ENCODE data around the gene AMH.
"Not testable (repeated sequence)": the region's sequence is repeated elsewhere in the genome, so short reads cannot be mapped to it uniquely, and the experiment has no call there.

AMH gene

DNA sequence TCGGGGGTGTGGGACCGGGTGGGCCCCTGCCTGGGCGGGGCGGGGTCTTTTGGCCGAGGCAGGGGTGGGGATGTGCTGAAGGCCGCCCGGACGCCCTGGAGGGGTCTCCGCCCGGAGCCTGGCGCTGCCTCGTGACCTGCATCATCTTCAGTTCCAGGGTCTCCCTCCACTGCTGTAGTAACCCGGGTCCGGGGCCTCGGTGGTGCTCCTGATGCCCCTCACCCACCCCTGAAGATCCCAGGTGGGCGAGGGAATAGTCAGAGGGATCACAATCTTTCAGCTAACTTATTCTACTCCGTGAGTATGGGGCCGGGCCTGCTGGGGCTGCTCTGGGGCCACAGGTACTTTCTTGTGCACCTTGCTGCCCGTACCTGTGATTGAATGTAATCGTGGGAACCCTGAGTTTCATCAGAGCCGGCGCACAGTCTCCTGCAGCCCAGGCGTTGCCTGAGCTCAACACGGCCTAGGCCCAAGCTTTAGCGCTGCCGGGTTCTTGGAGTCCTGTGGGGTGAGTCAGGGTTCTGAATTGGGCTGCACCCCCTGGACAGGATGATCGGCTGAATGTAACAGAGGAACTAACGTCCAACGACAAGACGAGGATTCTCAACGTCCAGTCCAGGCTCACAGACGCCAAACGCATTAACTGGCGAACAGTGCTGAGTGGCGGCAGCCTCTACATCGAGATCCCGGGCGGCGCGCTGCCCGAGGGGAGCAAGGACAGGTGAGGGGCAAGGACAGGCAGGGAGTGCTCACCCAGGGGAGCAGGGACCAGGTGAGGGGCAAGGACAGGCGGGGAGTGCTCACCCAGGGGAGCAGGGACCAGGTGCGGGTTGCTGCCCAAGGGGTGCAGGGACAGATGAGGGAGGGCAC, 22.3 kb downstream of the AMH start:
- DNase-seq = peak; percentile 39

DNA sequence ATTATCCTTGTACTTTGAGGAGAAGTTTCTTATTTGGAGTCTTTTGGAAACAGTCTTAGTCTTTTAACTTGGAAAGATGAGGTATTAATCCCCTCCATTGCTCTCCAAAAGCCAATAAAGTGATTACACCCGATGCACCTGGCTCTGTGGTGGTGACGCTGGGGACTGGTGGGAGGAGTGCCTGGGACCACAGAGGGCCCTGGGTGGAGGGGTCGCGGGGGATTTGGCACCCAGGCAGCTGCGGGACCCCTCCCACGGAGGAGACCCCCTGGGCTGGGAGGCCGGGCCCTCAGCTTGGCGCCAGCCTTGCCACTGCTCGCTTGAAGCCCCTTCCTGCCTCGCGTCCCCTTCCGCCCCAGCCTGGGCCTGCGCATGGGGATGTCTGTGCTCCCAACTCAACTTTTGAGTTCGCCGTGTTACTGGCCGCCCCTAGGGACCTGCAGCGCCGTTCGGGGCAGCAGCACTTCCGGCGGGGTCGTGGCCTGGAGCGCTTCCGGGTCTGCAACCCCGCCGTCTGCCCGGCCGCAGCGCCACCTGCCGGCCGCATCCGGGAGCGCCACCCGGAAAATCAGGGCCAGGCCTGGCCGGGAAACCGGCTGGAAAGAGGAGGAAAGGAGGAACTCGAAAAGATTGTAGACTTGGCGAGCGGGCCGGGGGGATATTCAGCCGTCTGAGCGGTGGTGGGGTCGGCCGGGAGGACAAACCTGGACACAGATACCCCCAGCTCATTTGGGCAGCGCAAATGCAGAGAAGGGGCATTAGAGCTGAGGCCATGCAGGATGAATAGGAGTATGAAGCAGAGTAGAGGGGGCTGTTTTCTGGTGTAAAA, 24.4 kb downstream of the AMH start:
- peak; percentile 87 for DNase-seq

DNA sequence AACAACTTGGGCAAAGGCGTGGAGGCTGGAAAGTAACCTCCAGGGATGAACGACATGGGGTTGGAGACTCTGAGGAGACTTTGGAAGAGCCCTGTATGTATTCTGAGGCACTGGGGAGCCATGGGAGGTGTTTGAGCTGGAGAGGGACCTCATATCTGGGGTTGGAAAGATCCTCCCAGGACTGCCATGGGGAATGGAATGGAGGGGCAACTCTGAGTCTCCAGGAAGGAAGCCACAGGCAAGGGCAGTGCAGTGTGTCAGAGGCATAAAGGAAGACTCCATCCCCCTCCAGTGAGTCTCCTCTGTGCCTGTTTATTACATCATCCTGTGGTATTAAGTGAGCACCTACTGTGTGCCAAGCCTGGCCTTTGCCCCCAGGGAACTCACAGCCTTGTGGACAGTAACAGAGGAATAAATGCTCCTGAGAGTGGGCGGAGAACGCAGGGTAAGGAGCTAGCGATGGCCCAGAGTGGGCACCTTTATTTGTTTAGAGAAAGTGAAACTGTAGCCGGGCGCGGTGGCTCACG, 25.1 kb downstream of the AMH start:
- no peak for DNase-seq

DNA sequence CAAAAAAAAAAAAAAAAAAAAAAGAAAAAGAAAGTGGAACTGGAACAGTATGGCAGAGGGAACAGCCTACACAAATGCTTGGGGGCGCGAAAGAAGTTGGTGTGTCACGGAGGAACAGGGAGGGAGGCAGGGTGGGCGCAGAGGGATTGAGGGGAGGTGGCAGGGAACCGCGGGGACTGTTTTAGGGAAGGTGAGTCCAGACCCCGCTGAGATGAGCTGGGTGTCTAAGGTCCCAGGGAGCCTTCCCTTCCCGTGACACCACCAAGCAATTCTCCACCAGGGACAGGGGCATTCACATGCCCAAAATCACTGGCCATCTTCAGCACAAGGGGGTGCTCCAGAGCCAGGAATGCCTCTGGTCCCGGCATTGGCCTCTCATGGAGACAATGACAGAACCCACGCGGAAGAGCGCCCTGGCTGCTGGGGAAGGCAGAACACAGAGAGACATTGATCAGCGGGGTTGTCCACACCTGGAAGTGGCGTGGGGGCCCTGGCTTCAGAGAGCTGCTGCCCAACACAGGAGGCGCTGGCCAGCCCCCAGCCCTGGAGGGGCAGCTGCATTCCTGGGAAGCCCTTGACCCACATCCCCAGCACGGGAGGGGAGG, 25.9 kb downstream of the AMH start:
- DNase-seq = peak; percentile 53

DNA sequence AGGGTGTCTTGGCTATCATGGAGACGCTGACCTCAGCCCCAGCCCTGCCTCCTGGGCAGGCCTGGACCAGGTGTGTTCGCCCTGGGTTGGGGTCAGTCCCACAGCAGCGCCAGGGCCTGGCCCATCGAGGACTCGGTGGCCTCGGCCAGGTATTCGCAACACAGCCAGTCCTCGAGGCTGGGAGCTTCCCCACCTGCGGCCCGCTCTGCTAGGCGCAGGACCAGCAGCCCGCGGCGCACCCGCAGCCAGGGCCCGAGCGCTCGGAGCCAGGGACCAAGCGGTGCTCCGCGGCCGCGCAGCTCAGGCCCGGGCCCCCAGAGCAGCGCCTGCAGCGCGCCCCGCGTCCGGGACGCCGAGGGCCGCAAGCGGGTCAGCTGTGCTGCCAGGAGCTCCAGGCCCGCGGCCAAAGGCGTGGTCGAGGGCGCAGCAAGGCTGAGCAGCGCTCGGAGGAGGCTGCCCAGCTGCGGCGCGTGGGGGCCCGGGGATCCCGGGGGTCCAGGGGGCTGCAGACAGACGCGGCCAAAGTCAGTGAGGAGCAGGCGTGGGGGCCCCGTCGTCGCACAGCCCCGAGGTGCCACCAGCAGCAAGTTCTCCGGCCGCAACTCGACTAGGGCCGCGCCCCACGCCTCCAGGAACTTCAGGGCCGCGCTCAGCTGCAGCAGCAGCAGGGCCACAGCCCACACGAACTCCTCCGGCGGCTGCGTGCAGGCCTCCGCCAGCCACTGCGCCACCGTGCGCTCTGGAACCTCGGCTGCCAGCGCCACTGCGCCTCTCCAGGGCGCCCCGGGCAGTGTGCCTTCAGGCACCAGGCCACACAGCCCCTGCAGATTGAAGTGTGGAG, 26.7 kb downstream of the AMH start:
- no peak for DNase-seq

DNA sequence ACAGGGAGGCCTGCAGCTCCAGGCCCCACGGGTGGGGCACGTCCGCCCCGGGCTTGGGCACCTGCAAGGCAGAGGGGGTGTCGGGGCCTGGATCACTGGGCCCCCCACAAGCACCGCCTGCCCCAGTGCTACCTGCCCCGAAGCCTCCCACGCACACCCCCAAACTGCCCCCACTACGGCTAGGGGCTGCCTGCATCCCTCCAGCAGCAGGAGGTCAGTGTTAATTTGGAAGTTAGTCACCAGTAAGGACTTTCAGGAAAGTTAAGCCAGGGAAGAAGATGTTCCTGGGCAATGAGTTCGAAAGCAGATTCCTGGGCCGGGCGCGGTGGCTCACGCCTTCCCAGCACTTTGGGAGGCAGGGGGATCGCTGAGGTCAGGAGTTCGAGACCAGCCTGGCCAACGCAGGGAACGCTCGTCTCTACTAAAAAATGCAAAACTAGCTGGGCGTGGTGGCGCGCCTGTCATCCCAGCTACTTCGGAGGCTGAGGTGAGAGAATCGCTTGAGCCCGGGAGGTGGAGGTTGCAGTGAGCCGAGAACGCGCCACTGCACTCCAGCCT, 27.4 kb downstream of the AMH start:
- no peak for DNase-seq

DNA sequence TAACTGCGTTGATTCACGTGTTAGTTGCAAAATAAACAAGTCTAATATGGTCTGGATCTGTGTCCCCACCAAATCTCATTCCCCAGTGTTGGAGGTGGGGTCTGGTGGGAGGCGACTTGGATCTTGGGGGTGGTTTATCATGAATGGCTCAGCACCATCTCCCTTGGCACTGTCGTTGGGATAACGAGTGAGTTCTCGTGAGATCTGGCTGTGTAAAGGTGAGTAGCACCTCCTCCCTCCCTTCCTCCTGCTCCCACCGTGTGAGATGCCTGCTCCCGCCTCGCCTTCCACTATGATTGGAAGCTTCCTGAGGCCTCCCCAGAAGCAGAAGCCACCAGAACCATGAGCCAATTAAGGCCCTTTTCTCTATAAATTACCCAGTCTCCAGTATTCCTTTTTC, 28.0 kb downstream of the AMH start:
- DNase-seq = no peak

DNA sequence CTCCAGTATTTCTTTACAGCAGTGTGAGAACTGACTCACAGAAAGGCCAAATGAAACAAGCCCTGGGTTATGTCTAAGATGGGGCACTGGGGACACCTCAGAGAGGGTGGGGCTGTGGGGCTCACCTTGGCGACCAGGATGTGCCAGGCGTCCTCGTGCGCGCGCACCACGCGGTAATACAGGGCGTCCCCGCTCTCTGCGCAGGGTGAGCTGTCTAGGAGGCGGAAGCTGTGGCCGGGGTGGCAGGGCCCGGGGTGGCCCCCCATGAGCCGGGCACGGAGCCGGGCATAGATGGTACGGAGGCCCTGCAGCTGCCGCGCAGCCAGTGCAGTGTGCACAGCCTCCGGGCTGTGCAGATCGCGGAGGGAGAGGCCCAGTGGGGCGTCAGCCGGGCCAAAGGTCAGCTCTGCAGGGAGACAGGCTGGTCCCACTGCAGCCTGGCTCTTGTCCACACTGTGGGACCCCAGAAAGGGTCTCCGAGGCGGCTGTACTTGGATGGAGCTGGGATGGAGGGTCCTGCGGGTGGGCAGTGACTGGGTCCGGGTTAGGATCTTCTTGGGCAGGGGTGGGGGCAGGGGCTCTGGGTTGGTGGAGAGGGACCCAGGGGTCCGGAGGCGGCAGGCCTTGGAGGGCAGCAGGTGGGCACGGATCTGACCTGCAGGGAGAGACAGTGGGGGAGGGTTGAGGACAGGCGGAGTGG, 29.5 kb downstream of the AMH start:
- DNase-seq = no peak

DNA sequence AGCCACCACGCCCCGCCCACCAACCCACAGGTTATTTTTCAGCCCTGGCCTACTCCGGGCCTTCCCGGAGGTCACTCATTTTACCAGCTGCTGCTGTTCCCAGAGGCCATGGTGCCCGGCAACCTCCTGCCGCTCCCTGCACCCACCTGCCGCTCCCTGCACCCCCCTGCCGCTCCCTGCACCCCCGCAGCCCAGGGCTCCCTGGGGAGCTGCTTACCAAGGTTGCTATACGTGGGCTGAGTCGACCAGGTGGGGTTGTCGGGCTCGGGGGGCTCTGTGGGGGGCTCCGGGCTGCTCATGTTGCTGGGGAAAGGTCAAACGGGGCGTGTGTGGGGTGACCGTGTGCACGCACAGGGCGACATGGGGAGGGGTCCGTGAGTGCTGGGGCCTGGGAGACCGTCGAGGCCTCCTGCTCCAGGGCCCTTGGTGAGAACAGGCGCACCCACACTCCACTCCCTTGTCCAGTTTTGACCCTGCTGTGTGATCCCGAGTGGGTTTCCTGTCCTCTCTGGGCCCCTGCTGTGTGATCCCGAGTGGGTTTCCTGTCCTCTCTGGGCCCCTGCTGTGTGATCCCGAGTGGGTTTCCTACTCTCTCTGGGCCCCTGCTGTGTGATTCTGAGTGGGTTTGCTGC, 31.6 kb downstream of the AMH start:
- no peak for DNase-seq

DNA sequence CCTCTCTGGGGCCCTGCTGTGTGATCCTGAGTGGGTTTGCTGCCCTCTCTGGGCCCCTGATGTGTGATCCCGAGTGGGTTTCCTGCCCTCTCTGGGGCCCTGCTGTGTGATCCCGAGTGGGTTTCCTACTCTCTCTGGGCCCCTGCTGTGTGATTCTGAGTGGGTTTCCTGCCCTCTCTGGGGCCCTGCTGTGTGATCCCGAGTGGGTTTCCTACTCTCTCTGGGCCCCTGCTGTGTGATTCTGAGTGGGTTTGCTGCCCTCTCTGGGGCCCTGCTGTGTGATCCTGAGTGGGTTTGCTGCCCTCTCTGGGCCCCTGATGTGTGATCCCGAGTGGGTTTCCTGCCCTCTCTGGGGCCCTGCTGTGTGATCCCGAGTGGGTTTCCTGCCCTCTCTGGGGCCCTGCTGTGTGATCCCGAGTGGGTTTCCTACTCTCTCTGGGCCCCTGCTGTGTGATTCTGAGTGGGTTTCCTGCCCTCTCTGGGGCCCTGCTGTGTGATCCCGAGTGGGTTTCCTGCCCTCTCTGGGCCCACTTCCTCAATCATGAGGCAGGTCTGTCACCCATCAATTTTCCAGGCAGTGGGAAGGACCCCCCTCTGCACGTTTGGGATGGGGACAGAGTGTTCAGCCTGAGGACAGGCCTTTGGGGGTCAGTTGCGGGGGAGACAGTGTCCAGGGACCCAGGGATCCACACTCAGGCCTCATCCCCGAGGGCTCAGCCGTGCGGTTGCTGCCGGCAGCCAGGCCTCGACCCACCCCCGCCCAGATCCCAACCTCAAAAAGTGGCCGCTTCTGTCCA, 32.3 kb downstream of the AMH start:
- not testable (repeated sequence) for DNase-seq

DNA sequence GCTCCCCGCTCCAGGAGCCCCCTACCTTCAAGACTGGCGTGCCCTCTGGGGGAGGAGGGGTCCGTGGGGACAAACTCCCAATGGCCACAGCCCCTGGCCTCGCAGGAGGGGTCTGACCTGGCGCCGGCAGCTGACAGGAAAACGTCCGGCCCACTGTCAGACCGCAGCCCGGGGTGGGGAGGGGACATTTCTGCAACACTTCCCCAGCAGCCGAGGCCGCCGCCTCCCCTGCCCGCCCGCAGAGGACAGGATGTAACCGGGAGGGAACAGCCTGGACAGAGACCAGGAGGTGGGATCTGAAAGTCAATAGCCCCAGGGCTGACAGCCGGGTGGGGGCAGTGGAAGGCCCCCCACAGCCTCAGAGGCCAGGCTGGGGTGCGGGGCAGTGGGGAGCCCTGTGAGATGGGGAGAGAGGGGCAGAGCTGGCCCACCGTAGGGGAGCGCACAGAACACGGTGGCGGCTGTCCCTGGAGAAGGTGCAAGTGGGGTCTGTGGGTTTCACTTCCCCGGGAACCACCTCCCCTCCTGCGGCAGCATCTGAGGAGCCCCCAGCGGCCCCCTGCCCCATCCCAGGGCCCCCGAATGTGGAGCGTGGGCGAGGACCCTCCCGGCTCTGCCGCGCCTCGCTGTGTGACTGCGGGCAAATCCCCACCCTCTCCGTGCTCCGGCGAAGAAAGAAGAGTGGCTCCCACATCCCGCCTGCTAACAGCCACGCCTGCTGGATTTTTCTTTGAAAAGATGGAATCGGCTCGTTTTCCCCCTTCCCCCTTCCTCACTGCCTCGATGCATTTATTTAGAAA, 33.1 kb downstream of the AMH start, which contains the start of gene PEAK3:
TSS of gene PEAK3 (minus strand) at position 114 of the 800 bp plus-strand sequence. CDS start 1,244 bp downstream, outside the sequence.
- DNase-seq = peak; percentile 54

DNA sequence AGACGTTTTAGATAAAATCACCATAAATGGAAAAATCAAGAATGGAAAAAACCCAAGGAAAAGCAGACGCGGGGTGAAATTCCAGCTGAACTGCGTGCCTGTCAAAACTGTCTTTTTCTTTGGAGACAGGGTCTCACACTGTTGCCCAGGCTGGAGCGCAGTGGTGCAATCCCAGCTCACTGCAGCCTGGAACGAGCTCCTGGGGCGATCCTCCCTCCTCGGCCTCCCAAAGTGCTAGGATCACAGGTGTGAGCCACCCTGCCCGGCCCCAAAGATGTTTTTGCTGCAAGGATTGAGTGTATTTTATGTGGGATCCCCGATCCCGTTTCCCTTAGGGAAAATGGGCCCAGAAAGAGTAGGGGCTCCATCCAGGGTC, 33.7 kb downstream of the AMH start:
- DNase-seq = no peak

DNA sequence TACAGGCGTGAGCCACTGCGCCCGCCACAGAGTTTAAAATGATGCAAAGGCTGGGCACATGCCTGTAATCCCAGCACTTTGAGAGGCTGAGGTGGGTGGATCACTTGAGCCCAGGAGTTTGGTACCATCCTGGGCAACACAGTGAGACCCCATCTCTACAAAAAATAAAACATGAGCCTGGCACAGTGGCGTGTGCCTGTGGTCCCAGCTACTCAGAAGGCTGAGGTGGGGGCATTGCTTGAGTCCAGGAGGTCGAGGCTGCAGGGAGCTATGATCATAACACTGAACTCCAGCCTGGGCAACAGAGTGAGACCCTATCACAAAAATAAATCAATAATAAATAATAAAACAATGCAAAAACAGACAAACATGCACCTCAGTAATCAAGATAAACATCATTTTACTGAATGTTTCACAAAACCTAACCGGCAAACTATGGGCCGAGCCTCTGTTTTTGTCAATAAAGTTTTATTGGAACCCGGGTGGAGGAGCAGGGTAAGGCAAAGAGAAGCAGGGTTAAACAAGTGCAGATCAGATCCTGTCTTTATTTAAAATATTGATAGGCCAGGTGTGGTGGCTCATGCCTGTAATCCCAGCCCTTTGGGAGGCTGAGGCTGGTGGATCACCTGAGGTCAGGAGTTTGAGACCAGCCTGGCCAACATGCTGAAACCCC, 34.8 kb downstream of the AMH start:
- no peak for DNase-seq

DNA sequence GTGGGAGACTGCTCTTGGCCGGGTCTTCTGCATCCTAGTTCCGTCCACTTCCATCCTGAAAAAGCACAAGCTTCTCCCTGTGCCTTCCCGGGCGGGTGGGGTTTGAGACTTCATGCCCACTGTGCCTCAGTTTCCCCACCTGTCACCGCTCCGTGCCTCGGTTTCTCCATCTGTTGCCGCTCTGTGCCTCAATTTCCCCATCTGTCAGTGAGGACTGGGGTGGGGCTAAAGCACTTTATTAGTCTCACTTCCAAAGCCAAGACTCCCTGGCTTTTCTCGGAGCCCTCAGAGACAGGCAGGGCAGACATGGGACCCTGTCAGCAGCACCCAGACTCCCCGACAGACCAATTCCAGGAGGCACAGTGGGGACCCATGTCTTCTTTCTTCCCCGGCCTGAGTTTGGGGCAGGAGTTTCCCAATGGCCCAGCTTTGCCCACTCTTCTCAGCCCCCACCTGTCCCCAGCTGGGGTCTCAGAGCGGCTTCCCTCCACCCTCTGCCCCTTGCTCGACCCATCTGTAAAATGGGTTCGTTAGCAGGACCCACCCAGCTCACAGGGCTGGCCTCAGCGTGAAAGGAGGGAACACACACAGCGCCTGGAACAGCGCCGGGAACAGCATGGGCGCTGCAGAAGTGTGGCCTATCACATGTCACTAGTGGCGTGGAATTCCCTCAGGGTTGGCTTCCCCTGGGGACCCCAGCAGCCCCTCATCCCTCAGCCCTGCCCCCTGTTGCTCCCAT, 37.4 kb downstream of the AMH start:
- no peak for DNase-seq

DNA sequence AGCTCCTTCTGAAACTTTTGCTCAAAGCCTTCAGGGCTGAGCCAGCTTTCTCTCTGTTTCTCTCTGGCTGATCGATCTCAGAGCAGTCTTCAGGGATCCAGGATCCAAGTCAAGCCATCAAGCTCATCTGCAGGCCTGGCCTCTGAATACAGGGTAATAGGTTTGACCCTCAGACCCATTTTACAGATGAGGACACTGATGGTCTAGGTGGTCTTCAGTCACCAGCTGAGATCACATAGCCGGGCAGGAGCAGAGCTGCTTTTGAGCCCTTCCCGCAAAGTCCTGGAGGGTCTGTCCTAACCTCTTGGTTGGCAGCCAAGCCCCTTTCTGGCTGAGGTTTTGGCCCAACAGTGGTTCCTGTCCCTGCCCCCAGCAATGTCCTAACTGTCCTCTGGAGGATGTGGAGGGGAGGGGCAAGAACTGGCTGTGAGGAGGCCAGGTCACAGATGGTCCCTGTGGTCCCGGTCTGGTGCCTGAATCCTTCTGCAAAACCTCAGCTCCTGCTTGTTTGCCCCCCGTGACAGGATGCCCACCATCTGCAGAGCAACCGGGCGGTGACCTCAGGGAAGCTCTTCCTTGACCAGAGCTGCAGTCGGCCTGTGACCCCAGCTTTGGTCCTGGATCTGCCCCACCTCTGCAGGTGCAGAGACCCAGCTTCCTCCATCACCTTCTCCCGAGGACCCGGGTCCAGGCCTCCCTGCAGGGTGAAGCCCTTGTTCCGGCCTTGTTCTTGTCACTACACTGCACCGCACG, 38.6 kb downstream of the AMH start:
- DNase-seq = no peak

DNA sequence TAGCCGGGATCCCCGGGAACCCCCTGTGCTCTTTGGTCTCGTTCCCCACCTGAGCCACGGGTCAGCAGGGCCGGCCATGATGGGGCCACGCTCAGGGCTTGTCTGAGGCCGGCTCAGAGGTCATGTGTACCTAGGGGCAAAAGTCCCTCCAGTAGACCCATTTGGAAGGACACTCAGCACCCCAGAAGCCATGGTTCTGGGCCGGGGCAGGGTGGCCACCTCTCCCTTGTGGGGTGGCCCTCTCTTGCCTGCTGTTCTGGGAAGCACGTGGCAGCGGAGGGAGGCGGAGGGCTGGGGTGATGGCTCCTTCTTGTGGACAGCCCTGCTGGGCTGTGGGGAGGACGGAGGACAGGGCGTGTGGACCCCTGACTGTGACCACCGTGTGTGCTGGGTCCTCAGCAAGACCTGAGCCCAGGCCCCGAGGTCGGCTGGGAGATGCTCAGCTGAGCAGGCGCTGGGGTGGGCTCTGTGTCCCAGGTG, 39.3 kb downstream of the AMH start:
- no peak for DNase-seq

Measured in stimulated activated CD8-positive, alpha-beta memory T cell treated with anti-CD3 and anti-CD28 coated beads, Interleukin-4, amount 100 ng/mL, for 48 hours (primary cell).